ENCODE data around the gene MBNL1. TPM values are rescaled to one million over a fixed set of nuclear protein-coding genes. Genes with fewer than 3 reads are reported as not detected.
A peak's percentile ranks its signal among the peaks of the same experiment; 100 is the strongest.

Gene MBNL1
- total RNA-seq, 1 experiment from 2014 or later, result 201 TPM

DNA sequence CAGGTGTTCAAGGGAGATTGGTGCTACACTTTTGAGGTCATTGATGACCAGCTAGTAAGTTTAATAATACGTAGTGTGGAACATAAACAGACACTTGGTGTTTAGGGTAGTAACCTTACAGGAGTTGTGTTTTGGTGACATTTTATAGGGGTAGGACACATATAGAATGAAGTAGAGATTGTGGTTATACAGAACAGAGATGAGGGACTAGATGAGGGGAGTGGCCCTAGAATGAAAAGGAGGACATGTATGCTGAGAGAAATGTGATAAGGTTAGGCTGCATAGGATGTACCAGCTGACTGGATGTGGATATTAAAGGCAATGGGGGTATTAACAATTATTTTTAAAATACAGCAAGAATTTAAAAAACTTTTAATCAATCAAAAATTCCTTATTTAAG, 8.0 kb downstream of the MBNL1 start:
- no peak for DNase-seq (ENCODE audit: low read depth)

- no peak for DNase-seq (ENCODE audit: low read depth)
These were observed 8.5 kb downstream of the MBNL1 start for GRCh38 chr3:152277198-152277597.

- DNase-seq (ENCODE audit: low read depth), result no peak
These were observed 10.2 kb downstream of the MBNL1 start for GRCh38 chr3:152278756-152279427.

- no peak for DNase-seq (ENCODE audit: low read depth)
These were observed 10.8 kb downstream of the MBNL1 start for GRCh38 chr3:152279479-152279878.

DNA sequence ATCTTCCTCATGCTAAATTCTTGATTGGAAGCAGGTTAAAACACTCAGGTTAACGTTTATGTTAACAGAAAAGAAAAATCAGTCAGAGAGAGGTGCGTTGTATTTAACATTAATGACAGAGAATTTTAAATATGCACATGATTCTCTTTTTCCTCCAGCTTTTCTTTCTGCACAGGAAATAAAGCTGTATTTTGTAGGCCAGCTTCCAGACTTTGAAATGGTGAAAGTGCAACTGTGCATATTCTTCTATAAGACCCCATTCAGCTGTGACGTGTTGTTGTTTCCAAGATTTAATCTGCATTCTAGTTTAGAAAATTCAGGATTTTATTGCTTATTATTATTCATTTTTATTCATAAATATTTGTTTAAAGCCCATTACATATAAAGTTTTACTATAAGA, 11.8 kb downstream of the MBNL1 start:
- no peak for DNase-seq (ENCODE audit: low read depth)

DNA sequence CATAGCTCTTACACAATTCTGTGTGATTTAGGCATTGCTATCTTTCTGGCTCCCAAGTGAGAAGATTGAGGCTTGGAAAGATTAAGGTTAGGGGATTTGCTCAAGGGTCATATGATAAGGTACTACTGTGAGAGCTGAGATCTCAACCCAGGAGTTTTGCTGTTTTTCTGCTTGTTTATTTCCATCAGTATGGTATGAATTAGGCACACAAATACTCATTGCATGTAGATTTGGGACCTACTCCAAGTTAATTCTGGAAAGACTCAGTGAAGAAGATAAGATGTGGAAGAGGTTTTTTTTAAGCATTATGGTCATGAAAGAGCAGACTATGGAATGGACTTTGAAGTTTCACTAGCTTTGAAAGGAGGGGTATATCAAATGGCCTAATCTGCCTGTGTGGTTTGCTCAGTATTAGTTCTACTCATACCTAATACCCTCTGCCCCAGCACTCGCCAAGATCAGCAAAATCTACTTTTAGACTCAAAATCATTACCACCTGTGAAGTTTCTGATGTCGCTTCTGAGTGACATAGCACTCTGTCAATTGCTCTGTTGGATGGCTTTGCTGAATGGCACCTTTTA, 12.5 kb downstream of the MBNL1 start:
- DNase-seq (ENCODE audit: low read depth), result no peak

- no peak for DNase-seq (ENCODE audit: low read depth)
These were observed 14.1 kb downstream of the MBNL1 start for GRCh38 chr3:152282813-152283212.

DNA sequence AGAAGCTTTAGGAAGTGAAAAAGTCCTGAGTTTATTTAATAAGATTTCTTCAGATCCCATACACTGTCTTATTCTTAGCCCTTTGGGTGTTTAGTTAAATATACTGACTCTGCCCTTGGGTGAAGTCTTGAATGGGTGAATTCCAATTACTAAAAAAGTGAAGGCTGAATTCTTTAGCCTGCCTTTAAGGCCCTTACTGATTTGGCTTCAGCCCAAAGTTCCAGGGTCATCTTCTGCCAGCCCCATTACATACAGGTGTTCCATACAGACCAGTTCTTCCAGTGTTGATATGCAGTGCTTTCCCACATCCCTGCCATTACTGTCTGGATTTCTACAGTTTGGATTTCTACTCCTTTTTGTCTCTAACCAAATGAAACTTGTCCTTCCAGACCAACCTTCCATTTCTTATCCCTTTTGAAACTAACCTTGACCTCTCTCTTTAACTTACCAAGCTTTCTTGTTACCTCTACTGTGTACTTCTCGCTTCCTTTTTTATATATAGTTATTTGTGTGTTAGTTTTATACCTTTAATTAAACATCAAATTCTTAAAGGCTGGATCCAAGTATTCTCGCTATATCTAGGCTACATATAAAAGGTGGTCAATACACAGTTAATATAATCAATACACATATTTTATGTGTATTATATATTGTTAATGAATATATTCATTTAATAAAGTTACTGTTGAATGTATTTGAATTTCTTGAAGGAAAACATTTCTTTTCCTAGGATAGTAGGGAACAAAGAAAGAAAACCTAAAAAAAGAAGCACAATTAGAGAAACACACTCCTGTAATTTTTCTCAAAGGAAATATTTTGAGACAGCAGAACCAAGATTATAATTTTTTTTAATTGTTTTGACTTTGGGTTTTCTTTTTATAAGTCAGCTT, 15.0 kb downstream of the MBNL1 start:
- no peak for DNase-seq (ENCODE audit: low read depth)

DNA sequence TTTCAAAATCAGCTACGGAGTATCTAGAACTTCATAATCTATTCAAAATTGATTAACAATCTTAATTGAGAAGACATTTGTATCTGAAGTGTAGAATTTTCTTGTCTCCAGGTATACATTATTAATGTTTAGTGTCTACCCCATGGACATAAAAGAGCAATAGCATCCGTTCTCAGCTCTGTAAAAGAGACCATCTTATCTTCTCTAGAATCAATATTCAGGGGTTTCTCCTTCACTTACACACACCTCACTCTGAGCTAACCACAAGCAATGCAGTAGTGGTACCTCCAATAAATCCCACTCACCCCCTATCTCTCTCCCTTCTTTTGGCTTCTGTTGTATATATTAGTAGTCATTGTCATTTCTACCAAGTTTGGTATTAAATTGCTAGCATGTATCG, 16.2 kb downstream of the MBNL1 start:
- DNase-seq (ENCODE audit: low read depth), result no peak

DNA sequence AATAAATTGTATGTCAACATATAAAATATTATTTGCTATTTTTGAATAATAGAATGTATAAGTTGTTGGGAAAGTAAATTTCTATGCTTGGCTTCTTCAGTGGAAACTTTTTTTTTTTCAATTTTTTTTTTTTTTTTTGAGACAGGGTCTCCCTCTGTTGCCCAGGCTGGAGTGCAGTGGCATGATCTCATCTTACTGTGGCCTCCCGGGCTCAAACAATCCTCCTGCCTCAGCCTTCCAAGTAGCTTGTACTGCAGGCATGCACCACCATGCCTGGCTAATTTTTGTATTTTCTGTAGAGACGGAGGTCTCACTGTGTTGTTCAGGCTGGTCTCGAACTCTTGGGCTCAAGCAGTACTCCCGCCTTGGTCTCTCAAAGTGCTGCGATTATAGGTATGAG, 16.8 kb downstream of the MBNL1 start:
- no peak for DNase-seq (ENCODE audit: low read depth)

GRCh38 chr3:152287898-152288576, 19.3 kb downstream of the MBNL1 start:
- peak; percentile 56 for DNase-seq (ENCODE audit: low read depth)

- DNase-seq (ENCODE audit: low read depth), result no peak
These were observed 20.0 kb downstream of the MBNL1 start for GRCh38 chr3:152288681-152289080.

DNA sequence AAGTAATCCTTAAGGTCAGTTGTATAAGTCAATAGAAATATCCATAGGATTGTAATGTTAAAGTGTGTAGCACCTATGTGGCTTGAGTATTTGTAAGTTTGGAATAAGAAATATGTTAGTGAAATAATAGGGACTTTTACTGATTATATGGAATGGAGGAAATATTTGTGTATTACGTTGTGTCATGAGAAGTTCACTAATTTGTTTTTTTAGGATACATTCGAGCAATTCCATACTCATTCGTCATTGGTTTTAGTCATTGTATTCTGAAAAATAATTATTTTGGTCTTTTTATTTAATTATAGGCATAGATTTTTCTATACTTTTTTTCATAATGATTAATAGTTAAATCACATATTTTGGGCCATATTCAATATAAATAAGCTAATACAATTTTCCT, 21.0 kb downstream of the MBNL1 start:
- DNase-seq (ENCODE audit: low read depth), result no peak

GRCh38 chr3:152290374-152290773, 21.6 kb downstream of the MBNL1 start:
- no peak for DNase-seq (ENCODE audit: low read depth)

- DNase-seq (ENCODE audit: low read depth), result no peak
These were observed 22.5 kb downstream of the MBNL1 start for GRCh38 chr3:152291238-152291637.

GRCh38 chr3:152291649-152292066, 22.9 kb downstream of the MBNL1 start:
- DNase-seq (ENCODE audit: low read depth), result peak; percentile 94

- no peak for DNase-seq (ENCODE audit: low read depth)
These were observed 23.6 kb downstream of the MBNL1 start for GRCh38 chr3:152292366-152292765.

DNA sequence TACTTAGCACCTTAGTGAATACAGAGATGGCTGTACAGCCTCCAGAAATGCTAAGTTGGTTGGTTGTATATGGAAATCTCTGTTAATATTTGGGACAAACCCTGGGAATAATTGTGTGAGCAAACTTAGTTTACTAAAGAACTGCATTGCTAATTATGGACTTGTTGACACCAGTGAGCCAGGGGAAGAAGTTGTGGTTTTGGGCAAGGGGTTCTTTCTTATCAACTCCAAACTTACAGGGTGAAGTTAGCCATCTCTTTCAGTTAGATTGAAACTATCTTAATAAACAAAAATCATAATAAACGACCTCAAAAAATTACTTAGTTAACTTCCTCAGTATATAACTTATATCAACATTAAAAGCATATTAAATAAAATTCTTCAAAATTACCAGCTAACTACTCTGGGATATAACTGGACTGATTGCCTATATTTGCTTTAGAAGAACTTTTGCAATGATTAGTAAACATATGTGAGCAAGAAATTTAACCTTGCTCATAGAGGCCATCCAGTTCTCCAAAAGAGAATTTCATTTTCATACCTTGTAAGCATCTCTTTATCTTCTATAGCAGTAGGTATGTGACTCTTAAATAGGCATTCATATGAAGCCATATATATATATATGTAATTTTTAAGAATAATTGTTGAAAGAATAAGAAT, 24.7 kb downstream of the MBNL1 start:
- DNase-seq (ENCODE audit: low read depth), result no peak

- no peak for DNase-seq (ENCODE audit: low read depth)
These were observed 26.6 kb downstream of the MBNL1 start for GRCh38 chr3:152295344-152295743.

GRCh38 chr3:152295806-152296205, 27.1 kb downstream of the MBNL1 start:
- DNase-seq (ENCODE audit: low read depth), result no peak

- DNase-seq (ENCODE audit: low read depth), result no peak
These were observed 27.7 kb downstream of the MBNL1 start for GRCh38 chr3:152296382-152296781.

- peak; percentile 50 for DNase-seq (ENCODE audit: low read depth)
These were observed 28.2 kb downstream of the MBNL1 start for GRCh38 chr3:152296971-152297370.

All from M059J (cell line).